Tibial nerve (tissue), 4 donors: Measurements from ENCODE around the gene NFKBIZ.

Source experiments
- EP300 ChIP-seq, 2 donors: sonication (generic); formaldehyde crosslinking; IDR thresholded peaks; one replicate each; pipeline ENCODE4 v1.6.1; 2017; ENCODE audit warnings: antibody characterized with exemption in 2 of 2, mild to moderate bottlenecking in 1 of 2
- POLR2A ChIP-seq, 2 donors: fragments of 450-650 bp; IDR thresholded peaks; one replicate each; pipeline ENCODE4 v1.6.1; 2017; ENCODE audit warnings: antibody characterized with exemption in 2 of 2, mild to moderate bottlenecking in 2 of 2, moderate library complexity in 2 of 2
- TF ChIP-seq, protein P1 (sequence below), 5 experiments: fragments of 200-600 bp in 3 of 5; fragments of 450-650 bp in 2 of 5; sonication (generic) in 3 of 5; IDR thresholded peaks; one replicate each; pipeline ENCODE4 v1.5.1; 2016 to 2019; ENCODE audit warnings: antibody characterized with exemption in 5 of 5, mild to moderate bottlenecking in 3 of 5, moderate library complexity in 2 of 5

- TF ChIP-seq, protein P1, sequence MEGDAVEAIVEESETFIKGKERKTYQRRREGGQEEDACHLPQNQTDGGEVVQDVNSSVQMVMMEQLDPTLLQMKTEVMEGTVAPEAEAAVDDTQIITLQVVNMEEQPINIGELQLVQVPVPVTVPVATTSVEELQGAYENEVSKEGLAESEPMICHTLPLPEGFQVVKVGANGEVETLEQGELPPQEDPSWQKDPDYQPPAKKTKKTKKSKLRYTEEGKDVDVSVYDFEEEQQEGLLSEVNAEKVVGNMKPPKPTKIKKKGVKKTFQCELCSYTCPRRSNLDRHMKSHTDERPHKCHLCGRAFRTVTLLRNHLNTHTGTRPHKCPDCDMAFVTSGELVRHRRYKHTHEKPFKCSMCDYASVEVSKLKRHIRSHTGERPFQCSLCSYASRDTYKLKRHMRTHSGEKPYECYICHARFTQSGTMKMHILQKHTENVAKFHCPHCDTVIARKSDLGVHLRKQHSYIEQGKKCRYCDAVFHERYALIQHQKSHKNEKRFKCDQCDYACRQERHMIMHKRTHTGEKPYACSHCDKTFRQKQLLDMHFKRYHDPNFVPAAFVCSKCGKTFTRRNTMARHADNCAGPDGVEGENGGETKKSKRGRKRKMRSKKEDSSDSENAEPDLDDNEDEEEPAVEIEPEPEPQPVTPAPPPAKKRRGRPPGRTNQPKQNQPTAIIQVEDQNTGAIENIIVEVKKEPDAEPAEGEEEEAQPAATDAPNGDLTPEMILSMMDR (IDR thresholded peaks at IDR 0.05) = no peak
- TF ChIP-seq POLR2A (IDR thresholded peaks at IDR 0.05) (no peak), EP300 (IDR thresholded peaks at IDR 0.05) (no peak)
Measured at GRCh38 chr3:101854608-101855304, 5.4 kb downstream of the NFKBIZ start.
